PC-9 (cell line): ENCODE results near the gene PDLIM7. TPM values are rescaled to one million over a fixed set of nuclear protein-coding genes. Genes with fewer than 3 reads are reported as not detected.

Experiments used
- BruUV-seq: library from RNA; stranded (reverse); fragments of 400-500 nt; replicated peaks from 2 replicates; lab custom pipeline; 2021; lab: Mats Ljungman, UMichigan
- CTCF ChIA-PET: fragments of 300-600 bp; sonication (Branson Sonifier 250); formaldehyde crosslinking; loops from one replicate; lab custom pipeline; 2022; ENCODE audit warnings: antibody characterized with exemption; lab: Charles Lee
- POLR2A ChIA-PET: fragments of 300-600 bp; sonication (Branson Sonifier 250); formaldehyde crosslinking; loops from one replicate; lab custom pipeline; 2022; ENCODE audit warnings: antibody characterized with exemption; ENCODE audit not compliant: unreplicated experiment; lab: Charles Lee
- DNase-seq, 2 experiments: peaks; one replicate each; pipeline versions ENCODE4 v3.0.0 to v3.0.0-alpha.2; 2015 to 2022; ENCODE audit warnings: mixed read lengths in 1 of 2
- H2AFZ ChIP-seq: fragments of 200-600 bp; sonication (generic); 2 replicates; pipeline ENCODE4 v1.8.1; 2017; ENCODE audit warnings: antibody characterized with exemption
- H3F3A ChIP-seq: fragments of 200-600 bp; sonication (generic); 2 replicates; pipeline ENCODE4 v1.8.1; 2017; ENCODE audit warnings: antibody characterized with exemption, mild to moderate bottlenecking, low read depth; ENCODE audit not compliant: insufficient read depth
- H3K27ac ChIP-seq: fragments of 200-600 bp; sonication (generic); 2 replicates; pipeline ENCODE4 v1.6.1; 2016; ENCODE audit warnings: mixed run types
- H3K27me3 ChIP-seq: fragments of 200-600 bp; sonication (generic); 2 replicates; pipeline ENCODE4 v1.6.1; 2016; ENCODE audit warnings: low read depth, mixed run types; ENCODE audit not compliant: insufficient read depth
- H3K36me3 ChIP-seq: fragments of 200-600 bp; sonication (generic); 2 replicates; pipeline ENCODE4 v1.6.1; 2016; ENCODE audit warnings: low read depth, mixed run types
- H3K4me1 ChIP-seq: fragments of 200-600 bp; sonication (generic); replicated peaks from 2 replicates; pipeline ENCODE4 v1.6.1; 2016; ENCODE audit warnings: mixed run types; ENCODE audit not compliant: insufficient read depth
- H3K4me2 ChIP-seq: fragments of 200-600 bp; sonication (generic); 2 replicates; pipeline ENCODE4 v1.6.1; 2017; ENCODE audit warnings: mixed run types
- H3K4me3 ChIP-seq: fragments of 200-600 bp; sonication (generic); 2 replicates; pipeline ENCODE4 v1.6.1; 2016; ENCODE audit warnings: mixed run types
- H3K79me2 ChIP-seq: fragments of 200-600 bp; sonication (generic); 2 replicates; pipeline ENCODE4 v1.6.1; 2017; ENCODE audit warnings: low read depth, mixed run types
- H3K9me2 ChIP-seq: fragments of 200-600 bp; sonication (generic); 2 replicates; pipeline ENCODE4 v1.8.1; 2017; ENCODE audit warnings: mild to moderate bottlenecking; ENCODE audit not compliant: insufficient read depth
- H3K9me3 ChIP-seq: fragments of 200-600 bp; sonication (generic); 2 replicates; pipeline ENCODE4 v1.8.1; 2016; ENCODE audit warnings: low read depth; ENCODE audit not compliant: insufficient read depth
- H4K20me1 ChIP-seq: fragments of 200-600 bp; sonication (generic); 2 replicates; pipeline ENCODE4 v1.8.1; 2017; ENCODE audit not compliant: insufficient read depth
- CTCF ChIP-seq: fragments of 200-600 bp; sonication (generic); conservative IDR thresholded peaks from 2 replicates; pipeline ENCODE4 v1.6.1; 2017; ENCODE audit warnings: mixed run types, antibody characterized with exemption, mild to moderate bottlenecking, moderate library complexity
- EZH2 ChIP-seq: fragments of 200-600 bp; sonication (generic); IDR thresholded peaks from 2 replicates; pipeline ENCODE4 v1.8.0; 2017; ENCODE audit warnings: antibody characterized with exemption, low read depth
- intact Hi-C: fragments of 100-400 bp; cut with micrococcal nuclease; formaldehyde crosslinking; loops from one replicate; pipeline ENCODE4 v1.10.0; 2022; ENCODE audit not compliant: unreplicated experiment
- total RNA-seq: library from RNA; stranded (reverse); gene quantifications from 2 replicates; pipeline ENCODE4 v1.2.3, GENCODE V29; 2021

PDLIM7 gene
- total RNA-seq, 1 experiment from 2014 or later = 167 TPM

GRCh38 chr5:177508221-177508611 is 10.8 kb upstream of the PDLIM7 start:
- no peaks in the 10 kb centered on the region for H3K27me3 ChIP-seq
- no peak overlapping the region for H3K27ac ChIP-seq
- no peak for DNase-seq
- intact Hi-C loops = no loop called here
- no peak overlapping the region for H3K4me2 ChIP-seq
- ChIA-PET POLR2A (no interaction called here), CTCF (no interaction called here)
- no peaks in the 10 kb centered on the region for H4K20me1 ChIP-seq
- H2AFZ ChIP-seq = no peak overlapping the region
- TF ChIP-seq CTCF (no peak), EZH2 (no peak)
- BruUV-seq = no TSS peak
- no peaks in the 10 kb centered on the region for H3K9me2 ChIP-seq
- no peaks in the 10 kb centered on the region for H3F3A ChIP-seq
- H3K79me2 ChIP-seq = no peaks in the 10 kb centered on the region
- no peaks in the 10 kb centered on the region for H3K4me1 ChIP-seq
- no peaks in the 10 kb centered on the region for H3K9me3 ChIP-seq
- H3K4me3 ChIP-seq = no peak overlapping the region
- H3K36me3 ChIP-seq = no peaks in the 10 kb centered on the region

GRCh38 chr5:177507596-177508220 is 10.3 kb upstream of the PDLIM7 start:
- CTCF ChIA-PET = interaction anchor here (0.6 kb wide), 1 partner anchor 691 kb away, joined by 3 read pairs; no protein-coding TSS in a partner anchor
- H3K79me2 ChIP-seq = no peaks in the 10 kb centered on the region
- BruUV-seq = no TSS peak
- no peak overlapping the region for H3K4me3 ChIP-seq
- no peaks in the 10 kb centered on the region for H3K9me2 ChIP-seq
- H3K4me1 ChIP-seq = no peaks in the 10 kb centered on the region
- no peak overlapping the region for H3K27ac ChIP-seq
- POLR2A ChIA-PET = no interaction called here
- DNase-seq = no peak
- no peak overlapping the region for H3K4me2 ChIP-seq
- H2AFZ ChIP-seq = no peak overlapping the region
- no peaks in the 10 kb centered on the region for H3K27me3 ChIP-seq
- H3K9me3 ChIP-seq = no peaks in the 10 kb centered on the region
- TF ChIP-seq EZH2 (no peak), CTCF (no peak)
- H4K20me1 ChIP-seq = no peaks in the 10 kb centered on the region
- H3F3A ChIP-seq = no peaks in the 10 kb centered on the region
- intact Hi-C loops = no loop called here
- no peaks in the 10 kb centered on the region for H3K36me3 ChIP-seq

GRCh38 chr5:177507165-177507564 is 9.8 kb upstream of the PDLIM7 start:
- H3K9me2 ChIP-seq = no peaks in the 10 kb centered on the region
- H3K4me2 ChIP-seq = no peak overlapping the region
- ChIA-PET CTCF (interaction anchor here (0.6 to 1.2 kb wide), 2 partner anchors 11 to 690 kb away, joined by 3 read pairs; no protein-coding TSS in a partner anchor), POLR2A (no interaction called here)
- H3K9me3 ChIP-seq = no peaks in the 10 kb centered on the region
- H3K4me1 ChIP-seq = no peaks in the 10 kb centered on the region
- H3K79me2 ChIP-seq = no peaks in the 10 kb centered on the region
- no peaks in the 10 kb centered on the region for H3K36me3 ChIP-seq
- TF ChIP-seq EZH2 (no peak), CTCF (peak; percentile 53)
- H4K20me1 ChIP-seq = no peaks in the 10 kb centered on the region
- no peaks in the 10 kb centered on the region for H3K27me3 ChIP-seq
- no peak overlapping the region for H3K27ac ChIP-seq
- H3F3A ChIP-seq = no peaks in the 10 kb centered on the region
- DNase-seq = no peak
- H2AFZ ChIP-seq = no peak overlapping the region
- BruUV-seq = no TSS peak
- no peak overlapping the region for H3K4me3 ChIP-seq
- intact Hi-C loops = no loop called here
